ENCODE data around the gene PLCB1.
"Not testable (repeated sequence)": the region's sequence is repeated elsewhere in the genome, so short reads cannot be mapped to it uniquely, and the experiment has no call there.

The PLCB1 gene

GRCh38 chr20:8842525-8842924 lies 710.5 kb downstream of the PLCB1 start:
- no peak for DNase-seq (ENCODE audit: low read depth in 1 of 2, low spot score in 1 of 2)

GRCh38 chr20:8844179-8844578 lies 712.1 kb downstream of the PLCB1 start:
- DNase-seq (ENCODE audit: low read depth in 1 of 2, low spot score in 1 of 2): no peak
- in situ Hi-C loops (cut with HindIII; ENCODE audit: low pct_unique_long_range_greater_than_20kb, low sequenced_read_pairs): no loop called here
- TF ChIP-seq JUND (IDR thresholded peaks at IDR 0.05; ENCODE audit: low read depth): no peak

More at GRCh38 chr20:8842525-8842924, 710.5 kb downstream of the PLCB1 start:
- in situ Hi-C loops (cut with HindIII; ENCODE audit: low pct_unique_long_range_greater_than_20kb, low sequenced_read_pairs): no loop called here
- TF ChIP-seq JUND (IDR thresholded peaks at IDR 0.05; ENCODE audit: low read depth): no peak

- TF ChIP-seq JUND (IDR thresholded peaks at IDR 0.05; ENCODE audit: low read depth): no peak
- in situ Hi-C loops (cut with HindIII; ENCODE audit: low pct_unique_long_range_greater_than_20kb, low sequenced_read_pairs): no loop called here
- no peak for DNase-seq (ENCODE audit: low read depth in 1 of 2, low spot score in 1 of 2)
Observed at GRCh38 chr20:8849990-8850389, 717.9 kb downstream of the PLCB1 start.

- in situ Hi-C loops (cut with HindIII; ENCODE audit: low pct_unique_long_range_greater_than_20kb, low sequenced_read_pairs): no loop called here
- no peak for TF ChIP-seq JUND (IDR thresholded peaks at IDR 0.05; ENCODE audit: low read depth)
- DNase-seq (ENCODE audit: low read depth in 1 of 2, low spot score in 1 of 2): no peak
Observed at GRCh38 chr20:8851446-8851845, 719.4 kb downstream of the PLCB1 start.

- in situ Hi-C loops (cut with HindIII; ENCODE audit: low pct_unique_long_range_greater_than_20kb, low sequenced_read_pairs); DNase-seq (ENCODE audit: low read depth in 1 of 2, low spot score in 1 of 2): not testable (repeated sequence)
Observed at GRCh38 chr20:8851919-8852318, 719.9 kb downstream of the PLCB1 start.

- DNase-seq (ENCODE audit: low read depth in 1 of 2, low spot score in 1 of 2); in situ Hi-C loops (cut with HindIII; ENCODE audit: low pct_unique_long_range_greater_than_20kb, low sequenced_read_pairs): not testable (repeated sequence)
Observed at GRCh38 chr20:8853211-8853610, 721.1 kb downstream of the PLCB1 start.

GRCh38 chr20:8853805-8854338 lies 721.8 kb downstream of the PLCB1 start:
- in situ Hi-C loops (cut with HindIII; ENCODE audit: low pct_unique_long_range_greater_than_20kb, low sequenced_read_pairs): no loop called here
- no peak for TF ChIP-seq JUND (IDR thresholded peaks at IDR 0.05; ENCODE audit: low read depth)
- peak; percentile 45 to 77 for DNase-seq (ENCODE audit: low read depth in 1 of 2, low spot score in 1 of 2)

GRCh38 chr20:8854571-8854970 lies 722.5 kb downstream of the PLCB1 start:
- no peak for DNase-seq (ENCODE audit: low read depth in 1 of 2, low spot score in 1 of 2)
- in situ Hi-C loops (cut with HindIII; ENCODE audit: low pct_unique_long_range_greater_than_20kb, low sequenced_read_pairs): no loop called here
- TF ChIP-seq JUND (IDR thresholded peaks at IDR 0.05; ENCODE audit: low read depth): no peak

GRCh38 chr20:8855315-8855714 lies 723.2 kb downstream of the PLCB1 start:
- in situ Hi-C loops (cut with HindIII; ENCODE audit: low pct_unique_long_range_greater_than_20kb, low sequenced_read_pairs): no loop called here
- TF ChIP-seq JUND (IDR thresholded peaks at IDR 0.05; ENCODE audit: low read depth): no peak
- no peak for DNase-seq (ENCODE audit: low read depth in 1 of 2, low spot score in 1 of 2)

GRCh38 chr20:8856668-8857067 lies 724.6 kb downstream of the PLCB1 start:
- in situ Hi-C loops (cut with HindIII; ENCODE audit: low pct_unique_long_range_greater_than_20kb, low sequenced_read_pairs): no loop called here
- no peak for DNase-seq (ENCODE audit: low read depth in 1 of 2, low spot score in 1 of 2)
- no peak for TF ChIP-seq JUND (IDR thresholded peaks at IDR 0.05; ENCODE audit: low read depth)

GRCh38 chr20:8858181-8858787 lies 726.2 kb downstream of the PLCB1 start:
- in situ Hi-C loops (cut with HindIII; ENCODE audit: low pct_unique_long_range_greater_than_20kb, low sequenced_read_pairs): no loop called here

GRCh38 chr20:8860011-8860495 lies 728.0 kb downstream of the PLCB1 start:
- no peak for TF ChIP-seq JUND (IDR thresholded peaks at IDR 0.05; ENCODE audit: low read depth)
- no peak for DNase-seq (ENCODE audit: low read depth in 1 of 2, low spot score in 1 of 2)
- in situ Hi-C loops (cut with HindIII; ENCODE audit: low pct_unique_long_range_greater_than_20kb, low sequenced_read_pairs): no loop called here

More at GRCh38 chr20:8858181-8858787, 726.2 kb downstream of the PLCB1 start:
- TF ChIP-seq JUND (IDR thresholded peaks at IDR 0.05; ENCODE audit: low read depth): no peak
- no peak for DNase-seq (ENCODE audit: low read depth in 1 of 2, low spot score in 1 of 2)

- no peak for DNase-seq (ENCODE audit: low read depth in 1 of 2, low spot score in 1 of 2)
- no peak for TF ChIP-seq JUND (IDR thresholded peaks at IDR 0.05; ENCODE audit: low read depth)
- in situ Hi-C loops (cut with HindIII; ENCODE audit: low pct_unique_long_range_greater_than_20kb, low sequenced_read_pairs): no loop called here
Observed at GRCh38 chr20:8862092-8862491, 730.0 kb downstream of the PLCB1 start.

- in situ Hi-C loops (cut with HindIII; ENCODE audit: low pct_unique_long_range_greater_than_20kb, low sequenced_read_pairs): no loop called here
- TF ChIP-seq JUND (IDR thresholded peaks at IDR 0.05; ENCODE audit: low read depth): no peak
Observed at GRCh38 chr20:8865636-8866035, 733.6 kb downstream of the PLCB1 start.

More at GRCh38 chr20:8865636-8866035, 733.6 kb downstream of the PLCB1 start:
- no peak for DNase-seq (ENCODE audit: low read depth in 1 of 2, low spot score in 1 of 2)

All from T47D (cell line).